A673 (cell line): ENCODE data around the gene KCNQ1OT1. TPM values are rescaled to one million over a fixed set of nuclear protein-coding genes. Genes with fewer than 3 reads are reported as not detected.

ENCODE experiments used
- BruUV-seq: library from RNA; stranded (reverse); fragments of 400-500 nt; replicated peaks from 2 replicates; lab custom pipeline; 2021; lab: Mats Ljungman, UMichigan
- CTCF ChIA-PET: fragments of 300-600 bp; sonication (Branson Sonifier 250); formaldehyde crosslinking; loops from one replicate; lab custom pipeline; 2022; ENCODE audit warnings: antibody characterized with exemption; lab: Charles Lee
- POLR2A ChIA-PET: fragments of 300-600 bp; sonication (Branson Sonifier 250); formaldehyde crosslinking; loops from one replicate; lab custom pipeline; 2022; ENCODE audit warnings: antibody characterized with exemption; ENCODE audit not compliant: low non-redundant PET; lab: Charles Lee
- DNase-seq: peaks from one replicate; pipeline ENCODE4 v3.0.0-alpha.2; 2015; ENCODE audit warnings: low spot score
- H3K27ac ChIP-seq: fragments of 200-600 bp; sonication (generic); 2 replicates; pipeline ENCODE4 v1.5.1; 2016; ENCODE audit warnings: mixed run types, low read depth, mild to moderate bottlenecking, mixed read lengths, antibody characterized with exemption, low read length; ENCODE audit not compliant: poor library complexity, severe bottlenecking
- H3K27me3 ChIP-seq: fragments of 200-600 bp; sonication (generic); replicated peaks from 2 replicates; pipeline ENCODE4 v1.6.1; 2017; ENCODE audit warnings: mixed run types, low read depth, mild to moderate bottlenecking, mixed read lengths, antibody characterized with exemption, low read length; ENCODE audit not compliant: insufficient read depth, poor library complexity
- H3K36me3 ChIP-seq: fragments of 200-600 bp; sonication (generic); 2 replicates; pipeline ENCODE4 v1.6.1; 2016; ENCODE audit warnings: mixed run types, mild to moderate bottlenecking, mixed read lengths, antibody characterized with exemption, low read length; ENCODE audit not compliant: insufficient read depth, poor library complexity, severe bottlenecking
- H3K4me1 ChIP-seq: fragments of 200-600 bp; sonication (generic); 2 replicates; pipeline ENCODE4 v1.6.1; 2017; ENCODE audit warnings: mixed run types, mild to moderate bottlenecking, mixed read lengths, antibody characterized with exemption, low read length; ENCODE audit not compliant: insufficient read depth, poor library complexity, severe bottlenecking
- H3K4me3 ChIP-seq: fragments of 200-600 bp; sonication (generic); 2 replicates; pipeline ENCODE4 v1.5.1; 2016; ENCODE audit warnings: low read depth, mixed run types, mild to moderate bottlenecking, mixed read lengths, low read length; ENCODE audit not compliant: poor library complexity, severe bottlenecking
- H3K9me3 ChIP-seq: fragments of 200-600 bp; sonication (generic); 2 replicates; pipeline ENCODE4 v1.6.1; 2016; ENCODE audit warnings: mixed run types, low read depth, mild to moderate bottlenecking, mixed read lengths, antibody characterized with exemption, low read length; ENCODE audit not compliant: poor library complexity, severe bottlenecking
- EZH2 ChIP-seq: fragments of 200-600 bp; sonication (generic); IDR thresholded peaks from 2 replicates; pipeline ENCODE4 v1.6.1; 2017; ENCODE audit warnings: borderline replicate concordance, low read depth, mild to moderate bottlenecking, mixed read lengths, antibody characterized with exemption, low read length; ENCODE audit not compliant: poor library complexity, severe bottlenecking
- intact Hi-C: fragments of 100-400 bp; cut with micrococcal nuclease; formaldehyde crosslinking; loops from one replicate; pipeline ENCODE4 v1.10.0; 2022; ENCODE audit not compliant: unreplicated experiment
- total RNA-seq: library from RNA; stranded (reverse); gene quantifications from 2 replicates; pipeline ENCODE4 v1.2.3, GENCODE V29; 2021
- TF ChIP-seq, protein P1 (sequence below): fragments of 300-800, 200-600 bp; sonication (generic); conservative IDR thresholded peaks from 2 replicates; pipeline ENCODE4 v1.5.1; 2017; ENCODE audit warnings: low read depth, mild to moderate bottlenecking, antibody characterized with exemption, low read length, moderate library complexity, mixed read lengths

The KCNQ1OT1 gene
- total RNA-seq, 1 experiment from 2014 or later: 4.0 TPM

GRCh38 chr11:2702771-2703362 is 3.1 kb upstream of the KCNQ1OT1 start:
- H3K9me3 ChIP-seq: no peaks in the 10 kb centered on the region
- H3K27ac ChIP-seq: peak overlapping the region; percentile 71
- intact Hi-C loops: loop anchor here (5.0 kb wide), 1 partner anchor 184 kb away; the partner anchor contains the start of gene CDKN1C
- peaks cover 27% of the 10 kb centered on the region for H3K4me1 ChIP-seq
- no peaks in the 10 kb centered on the region for H3K27me3 ChIP-seq
- H3K36me3 ChIP-seq: no peaks in the 10 kb centered on the region
- H3K4me3 ChIP-seq: no peak overlapping the region
- no peak for TF ChIP-seq EZH2
- TF ChIP-seq, protein P1, sequence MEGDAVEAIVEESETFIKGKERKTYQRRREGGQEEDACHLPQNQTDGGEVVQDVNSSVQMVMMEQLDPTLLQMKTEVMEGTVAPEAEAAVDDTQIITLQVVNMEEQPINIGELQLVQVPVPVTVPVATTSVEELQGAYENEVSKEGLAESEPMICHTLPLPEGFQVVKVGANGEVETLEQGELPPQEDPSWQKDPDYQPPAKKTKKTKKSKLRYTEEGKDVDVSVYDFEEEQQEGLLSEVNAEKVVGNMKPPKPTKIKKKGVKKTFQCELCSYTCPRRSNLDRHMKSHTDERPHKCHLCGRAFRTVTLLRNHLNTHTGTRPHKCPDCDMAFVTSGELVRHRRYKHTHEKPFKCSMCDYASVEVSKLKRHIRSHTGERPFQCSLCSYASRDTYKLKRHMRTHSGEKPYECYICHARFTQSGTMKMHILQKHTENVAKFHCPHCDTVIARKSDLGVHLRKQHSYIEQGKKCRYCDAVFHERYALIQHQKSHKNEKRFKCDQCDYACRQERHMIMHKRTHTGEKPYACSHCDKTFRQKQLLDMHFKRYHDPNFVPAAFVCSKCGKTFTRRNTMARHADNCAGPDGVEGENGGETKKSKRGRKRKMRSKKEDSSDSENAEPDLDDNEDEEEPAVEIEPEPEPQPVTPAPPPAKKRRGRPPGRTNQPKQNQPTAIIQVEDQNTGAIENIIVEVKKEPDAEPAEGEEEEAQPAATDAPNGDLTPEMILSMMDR: no peak
- ChIA-PET POLR2A (no interaction called here), CTCF (no interaction called here)
- no peak for DNase-seq
- no TSS peak for BruUV-seq

DNA sequence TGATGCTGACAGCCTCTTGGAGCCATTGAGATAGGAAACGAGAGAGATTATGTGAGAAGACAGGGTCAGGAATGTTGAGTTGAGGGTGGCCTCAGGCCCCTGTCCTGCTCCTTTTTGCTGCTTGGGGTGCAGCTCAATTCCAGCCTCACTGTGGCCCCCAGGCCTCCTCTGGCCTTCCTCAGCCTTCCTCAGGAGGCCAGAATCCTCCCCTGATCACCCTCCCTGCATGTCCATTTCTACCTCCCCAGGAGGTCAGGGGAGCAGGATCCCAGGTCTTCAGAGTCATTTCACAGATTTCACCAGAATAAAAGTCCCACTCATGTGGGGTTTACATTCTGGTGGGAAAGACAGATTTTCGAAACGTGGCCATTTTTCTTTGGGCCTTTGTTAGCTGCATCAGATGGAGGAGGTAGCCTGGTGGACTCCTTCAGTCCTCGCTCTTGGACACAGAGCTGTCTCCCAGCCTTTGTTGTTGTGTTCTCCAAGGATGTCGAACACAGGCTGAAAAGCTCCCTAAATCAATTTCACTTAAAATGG is 2.2 kb upstream of the KCNQ1OT1 start:
- no peak for DNase-seq
- H3K27me3 ChIP-seq: no peaks in the 10 kb centered on the region

GRCh38 chr11:2701230-2701629 is 1.4 kb upstream of the KCNQ1OT1 start:
- intact Hi-C loops: loop anchor here (5.0 kb wide), 1 partner anchor 186 kb away; the partner anchor contains the start of gene CDKN1C
- ChIA-PET POLR2A (no interaction called here), CTCF (no interaction called here)
- Histone ChIP-seq H3K36me3 (no peaks in the 10 kb centered on the region), H3K4me3 (peak overlapping the region; percentile 96), H3K27me3 (no peaks in the 10 kb centered on the region), H3K4me1 (peaks cover 32% of the 10 kb centered on the region), H3K9me3 (no peaks in the 10 kb centered on the region), H3K27ac (peak overlapping the region; percentile 92)
- BruUV-seq: TSS peak; percentile 58
- TF ChIP-seq, protein P1: no peak
- TF ChIP-seq EZH2: no peak
- DNase-seq: no peak

More for the DNA sequence above, 2.2 kb upstream of the KCNQ1OT1 start:
- Histone ChIP-seq H3K4me1 (peaks cover 32% of the 10 kb centered on the region), H3K27ac (no peak overlapping the region), H3K4me3 (no peak overlapping the region), H3K36me3 (no peaks in the 10 kb centered on the region), H3K9me3 (no peaks in the 10 kb centered on the region)
- ChIA-PET CTCF (no interaction called here), POLR2A (no interaction called here)
- no TSS peak for BruUV-seq
- TF ChIP-seq, protein P1: no peak
- TF ChIP-seq EZH2: no peak
- intact Hi-C loops: loop anchor here (5.0 kb wide), 1 partner anchor 185 kb away; the partner anchor contains the start of gene CDKN1C
